Activated T-cell treated with anti-CD3 and anti-CD28 coated beads for 24 hours (primary cell): ENCODE results near the gene CLASP2.
"Not testable (repeated sequence)": the region's sequence is repeated elsewhere in the genome, so short reads cannot be mapped to it uniquely, and the experiment has no call there.

Experiments
- DNase-seq: peaks from one replicate; pipeline ENCODE4 v3.0.0-alpha.2; 2020; ENCODE audit warnings: low read depth

The CLASP2 gene

DNA sequence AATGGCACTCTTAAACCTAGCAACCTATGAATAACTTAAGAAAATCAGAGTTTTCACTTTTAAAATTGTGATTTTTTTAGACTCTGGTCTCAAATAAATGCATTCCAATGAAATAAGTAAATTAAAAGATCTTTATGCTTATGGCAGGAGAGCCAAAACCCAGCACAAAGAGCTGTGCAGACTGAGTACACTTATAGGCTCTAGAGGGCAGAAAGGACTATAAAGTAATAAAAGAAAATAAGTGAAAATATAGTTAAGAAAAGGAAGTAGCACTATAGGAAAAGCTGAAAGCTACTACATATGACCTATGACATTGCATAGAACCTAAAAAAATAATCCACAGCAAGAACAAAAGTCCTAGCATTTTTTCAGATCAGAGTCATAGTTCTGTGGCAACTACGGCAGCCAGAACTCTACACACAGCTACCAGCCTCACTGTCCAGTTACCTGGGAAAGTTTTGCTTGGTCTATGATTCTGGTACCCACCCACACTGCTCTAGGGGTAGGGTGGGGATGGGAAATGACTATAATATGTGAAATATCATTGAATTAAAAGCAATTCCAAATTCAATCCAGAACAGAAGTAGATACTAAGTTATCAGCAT is 30.5 kb downstream of the CLASP2 start:
- DNase-seq, result no peak

DNA sequence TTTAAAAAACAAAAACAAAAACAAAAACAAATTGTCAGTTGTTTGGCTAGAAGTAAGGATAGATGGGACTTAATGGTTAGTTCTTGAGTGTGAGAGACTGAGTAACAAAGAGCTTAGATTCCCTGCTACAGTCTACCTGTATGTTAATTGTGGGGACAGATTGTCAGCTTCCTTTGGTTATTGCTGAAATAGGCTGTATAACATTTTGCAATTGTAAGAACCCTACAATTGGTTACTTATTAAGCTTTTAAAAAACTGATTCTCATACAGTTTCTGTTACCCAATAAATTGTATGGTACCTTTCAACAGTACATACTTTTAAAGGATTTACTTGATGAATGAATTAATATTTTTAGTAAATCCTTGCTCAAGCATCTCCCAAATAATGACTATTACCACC is 35.3 kb downstream of the CLASP2 start:
- no peak for DNase-seq

GRCh38 chr3:33681667-33682066 is 36.4 kb downstream of the CLASP2 start:
- no peak for DNase-seq

- DNase-seq, result no peak
Observed at GRCh38 chr3:33678073-33678472, 40.0 kb downstream of the CLASP2 start.

- DNase-seq, result not testable (repeated sequence)
Observed at GRCh38 chr3:33673436-33673835, 44.6 kb downstream of the CLASP2 start.

DNA sequence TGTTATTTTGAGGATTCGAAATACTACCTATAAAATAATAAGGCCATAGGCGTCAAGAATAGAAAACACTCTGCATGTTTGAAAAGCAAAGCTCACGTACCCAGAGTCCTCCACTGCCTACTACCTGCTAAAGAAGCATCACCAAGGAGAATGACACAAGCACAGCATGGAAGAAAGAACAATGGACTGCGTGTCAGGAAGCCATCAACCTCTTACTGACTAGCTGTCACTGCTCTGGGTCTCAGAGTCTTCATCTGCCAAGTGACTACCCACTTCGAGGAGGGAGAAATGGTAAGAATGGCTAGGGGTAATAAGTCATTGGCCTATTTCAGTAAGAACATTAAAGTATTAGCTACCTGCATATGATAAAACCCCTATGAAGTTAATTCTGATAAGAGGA is 49.4 kb downstream of the CLASP2 start:
- no peak for DNase-seq

DNA sequence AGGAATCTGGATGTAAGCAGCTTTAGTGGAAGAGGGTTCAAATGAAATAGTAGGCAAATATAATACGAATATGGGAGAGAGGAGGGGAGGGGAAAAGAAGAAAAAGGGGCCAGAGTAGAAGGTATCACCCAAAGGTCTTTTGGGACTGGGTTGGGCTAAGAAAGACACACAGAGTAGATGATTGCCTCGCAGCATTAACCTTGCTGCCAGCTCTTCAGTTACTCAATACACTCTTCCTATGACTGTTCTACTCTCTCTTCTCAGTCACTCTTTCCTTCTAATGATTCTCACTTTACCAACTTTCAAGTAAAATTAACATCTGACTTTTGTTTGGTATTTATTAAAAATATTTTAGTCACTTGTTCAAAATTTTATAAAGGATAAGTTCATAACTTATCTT is 52.8 kb downstream of the CLASP2 start:
- no peak for DNase-seq

- no peak for DNase-seq
Observed at GRCh38 chr3:33664195-33664594, 53.9 kb downstream of the CLASP2 start.

- no peak for DNase-seq
Observed at GRCh38 chr3:33663042-33663441, 55.0 kb downstream of the CLASP2 start.

DNA sequence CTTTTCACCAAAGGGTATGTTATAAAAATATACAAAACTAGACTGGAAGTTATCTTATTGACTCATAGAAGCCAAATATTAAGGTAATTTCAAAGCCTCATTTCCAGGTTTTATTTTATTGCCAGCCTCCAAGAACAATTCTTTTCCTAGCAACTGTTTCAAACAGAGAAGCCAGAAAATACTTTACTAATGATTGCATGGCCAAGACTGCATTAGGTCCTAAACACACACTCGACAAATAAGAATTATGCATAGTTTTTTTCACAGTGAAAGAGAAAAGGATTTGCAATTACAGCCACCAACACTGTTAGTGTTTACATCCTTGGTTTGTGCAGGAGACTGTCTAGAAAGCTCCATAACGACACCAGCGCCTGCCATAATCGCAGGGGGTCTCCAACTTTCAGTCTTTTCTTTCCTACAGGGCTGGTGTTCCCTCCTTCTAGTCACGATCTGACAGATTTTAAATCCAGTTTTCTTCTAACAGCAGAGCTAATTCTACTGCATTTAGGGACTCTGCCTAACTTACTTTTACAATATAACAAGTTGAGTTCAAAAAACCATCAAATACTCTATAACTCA is 58.1 kb downstream of the CLASP2 start:
- no peak for DNase-seq

DNA sequence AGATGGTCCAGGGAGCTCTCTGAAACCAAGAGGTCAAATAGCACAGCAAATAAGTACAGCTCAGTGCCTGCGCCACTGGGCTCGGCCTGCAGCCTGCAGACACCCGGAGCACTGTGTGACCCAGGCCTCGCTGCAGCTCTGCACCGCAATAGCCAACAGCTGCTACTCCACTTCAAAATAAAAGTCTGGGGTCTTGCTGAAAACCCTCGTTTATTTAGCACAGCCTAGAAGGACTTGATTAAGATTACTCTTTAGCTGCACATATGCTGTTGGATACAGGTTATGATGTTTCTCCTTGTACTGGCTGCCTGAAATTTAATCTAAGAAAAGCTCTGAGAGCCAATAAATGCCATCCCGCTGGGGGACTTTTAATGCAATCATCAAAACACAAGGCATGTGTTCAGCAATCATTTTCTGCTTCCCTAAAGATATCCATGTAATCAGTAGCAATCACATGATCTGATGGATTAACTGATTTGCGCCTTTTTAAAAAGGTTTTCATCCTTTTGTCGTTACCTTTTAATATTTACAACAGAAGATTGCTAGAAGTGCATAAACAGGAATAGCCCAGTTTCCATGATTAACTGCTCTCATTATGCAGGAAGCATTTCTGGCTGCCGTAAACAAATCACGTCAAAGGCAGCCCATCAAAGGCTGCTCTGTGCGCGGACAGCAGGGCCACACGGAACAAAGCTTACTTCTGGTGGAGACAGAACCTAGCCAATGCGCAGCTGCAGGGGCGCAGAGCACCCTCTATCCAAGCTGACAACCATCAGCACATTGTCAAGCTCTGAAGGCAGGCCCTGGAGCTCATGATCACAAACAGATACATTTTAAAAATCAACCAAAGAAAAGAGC is 58.8 kb downstream of the CLASP2 start:
- DNase-seq, result no peak

DNA sequence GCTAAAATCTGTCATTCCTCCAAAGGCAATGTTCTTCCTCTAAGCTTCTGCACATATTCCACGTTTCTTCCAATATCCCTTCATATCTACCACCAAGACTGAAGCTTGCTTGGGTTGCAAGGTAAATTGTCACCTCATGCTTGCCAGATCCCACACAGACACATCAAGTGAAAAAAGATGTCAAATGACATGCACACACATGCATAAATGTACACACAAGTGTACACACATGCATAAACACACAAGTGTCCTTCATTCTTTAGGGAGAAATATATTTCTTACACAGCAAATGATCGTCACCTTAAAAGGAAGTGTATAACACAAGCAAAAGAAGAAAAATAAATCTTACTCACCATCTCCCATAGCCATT is 59.4 kb downstream of the CLASP2 start:
- no peak for DNase-seq

DNA sequence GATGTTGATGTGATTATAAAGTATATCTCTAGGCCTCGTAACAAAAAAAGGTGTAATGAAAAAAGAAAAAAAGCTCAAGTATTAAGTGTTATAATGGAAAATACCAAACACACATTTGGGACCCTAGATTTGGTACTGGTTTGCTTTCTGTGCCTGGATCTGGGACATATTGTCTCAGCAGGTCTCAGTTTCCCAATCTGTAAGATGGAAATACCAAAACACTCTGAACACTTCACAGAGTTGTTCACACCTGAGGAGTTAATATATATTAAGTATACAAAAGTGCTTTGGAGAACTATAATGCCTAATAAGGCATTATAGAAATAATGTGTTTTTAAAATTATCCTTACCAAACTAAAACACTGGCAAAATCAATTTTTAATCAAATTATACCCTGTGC is 60.0 kb downstream of the CLASP2 start:
- no peak for DNase-seq

- no peak for DNase-seq
Observed at GRCh38 chr3:33652736-33653135, 65.3 kb downstream of the CLASP2 start.

- not testable (repeated sequence) for DNase-seq
Observed at GRCh38 chr3:33651101-33651500, 67.0 kb downstream of the CLASP2 start.

DNA sequence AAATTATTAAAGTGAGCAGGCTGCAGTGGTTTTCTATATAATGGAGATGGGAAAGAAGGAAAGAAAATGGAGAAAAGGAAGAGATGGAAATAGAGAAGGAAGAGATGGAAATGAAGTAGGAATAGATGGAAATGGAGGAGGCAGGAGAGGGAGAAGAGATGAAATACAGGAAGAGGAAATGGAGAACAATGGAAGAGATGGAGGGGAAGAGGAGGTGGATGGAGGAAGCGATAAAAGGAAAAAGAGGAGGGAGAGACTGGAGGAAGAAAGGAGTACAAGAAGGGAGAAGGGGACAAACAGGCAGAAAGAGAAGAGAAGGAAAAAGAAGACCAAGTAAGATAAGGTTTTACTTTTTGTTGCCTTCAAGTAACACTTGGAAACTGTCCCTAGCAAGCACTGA is 67.6 kb downstream of the CLASP2 start:
- no peak for DNase-seq

GRCh38 chr3:33648793-33649192 is 69.3 kb downstream of the CLASP2 start:
- DNase-seq, result no peak

GRCh38 chr3:33646406-33646805 is 71.6 kb downstream of the CLASP2 start:
- no peak for DNase-seq

DNA sequence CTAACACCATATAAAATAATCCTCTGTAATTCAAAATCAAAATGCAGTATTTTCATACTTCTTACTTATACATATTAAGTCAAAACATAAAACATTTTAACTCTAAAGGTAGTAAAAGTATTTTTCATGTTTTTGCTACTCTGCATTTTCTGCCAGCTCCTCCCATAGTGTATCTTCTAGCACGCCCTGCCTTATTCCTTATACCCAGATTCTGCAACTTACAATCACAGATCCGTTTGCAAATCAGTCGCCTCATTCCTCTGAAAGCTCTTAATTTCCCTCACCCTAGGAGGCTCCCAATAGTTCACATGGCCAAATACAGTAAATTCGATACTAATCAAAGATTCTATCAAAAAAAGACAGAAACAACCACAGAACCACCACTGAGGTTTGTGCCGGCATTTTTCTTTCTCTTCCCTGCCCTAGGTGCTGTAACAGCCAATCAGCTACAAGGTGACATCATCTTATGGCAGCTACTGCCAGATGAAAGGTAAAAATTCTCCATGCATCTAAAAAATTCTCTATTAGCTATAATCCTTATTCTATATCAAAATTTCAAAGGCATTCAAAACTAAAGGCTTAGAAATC is 72.9 kb downstream of the CLASP2 start:
- DNase-seq, result no peak

- DNase-seq, result no peak
Observed at GRCh38 chr3:33644582-33644981, 73.5 kb downstream of the CLASP2 start.

DNA sequence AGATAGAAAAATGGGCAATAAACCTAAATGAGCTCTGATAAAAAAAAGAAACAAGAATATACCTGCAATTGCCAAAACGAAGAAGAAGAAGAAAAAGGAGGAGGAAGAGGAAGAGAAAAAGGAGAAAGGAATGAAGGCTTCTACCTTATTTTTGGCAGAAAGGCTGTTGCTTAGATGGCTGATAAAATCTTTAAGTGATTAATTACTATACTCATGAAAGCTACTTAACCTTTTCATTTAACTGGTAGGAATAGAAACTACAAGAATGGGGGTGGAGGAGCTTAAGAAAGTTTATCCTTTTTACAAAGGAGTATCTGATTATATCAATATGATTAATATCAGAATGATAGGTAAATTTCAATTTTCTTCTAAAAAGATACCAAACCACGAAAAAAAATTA is 75.2 kb downstream of the CLASP2 start:
- no peak for DNase-seq

GRCh38 chr3:33639889-33640288 is 78.2 kb downstream of the CLASP2 start:
- no peak for DNase-seq

DNA sequence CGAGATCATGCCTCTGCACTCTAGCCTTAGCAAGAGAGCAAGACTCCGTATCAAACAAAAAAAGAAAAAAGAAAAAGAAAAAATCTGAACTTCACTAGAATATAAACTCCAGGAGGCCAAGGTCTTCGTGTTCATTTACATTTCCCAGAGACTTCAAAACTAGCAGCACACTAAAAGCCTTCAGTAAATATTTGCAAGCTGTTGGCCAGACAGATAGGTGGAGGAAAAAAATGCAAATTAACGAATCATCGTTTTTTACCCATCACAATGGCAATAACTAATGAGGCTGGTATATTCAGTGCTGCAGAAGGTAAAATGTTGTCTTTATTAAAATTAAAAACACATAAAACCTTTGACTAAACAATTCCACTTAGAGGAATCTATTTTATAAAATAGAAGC is 80.6 kb downstream of the CLASP2 start:
- DNase-seq, result no peak
